Endothelial cell of umbilical vein (primary cell): Measurements from ENCODE around the gene TRAK1. TPM values are rescaled to one million over a fixed set of nuclear protein-coding genes. Genes with fewer than 3 reads are reported as not detected.

Experiments
- BruUV-seq: library from RNA; stranded (reverse); fragments of 400-500 nt; replicated peaks from 2 replicates; lab custom pipeline; 2021; lab: Mats Ljungman, UMichigan
- CTCF ChIA-PET: fragments of 300-600, 350-600 bp; sonication (Branson Sonifier 250); formaldehyde crosslinking; loops from one replicate; lab custom pipeline; 2021; ENCODE audit warnings: antibody characterized with exemption, inconsistent platforms; lab: Charles Lee
- POLR2A ChIA-PET: fragments of 300-600, 350-600 bp; sonication (Branson Sonifier 250); formaldehyde crosslinking; loops from one replicate; lab custom pipeline; 2021; ENCODE audit warnings: antibody characterized with exemption, inconsistent platforms; lab: Charles Lee
- DNase-seq: peaks from one replicate; pipeline ENCODE4 v3.0.0-alpha.2; 2011; ENCODE audit warnings: low read depth, low spot score
- FAIRE-seq: peaks from 2 replicates; lab custom pipeline; 2011; peaks lifted over from hg19 to GRCh38; lab: Jason Lieb, UNC
- H2AFZ ChIP-seq: 2 replicates; pipeline ENCODE4 v1.6.0; 2012; ENCODE audit warnings: low read depth, low read length, control low read depth, inconsistent platforms
- H3K27ac ChIP-seq: 2 replicates; pipeline ENCODE4 v1.5.1; 2011; ENCODE audit warnings: low read depth, mild to moderate bottlenecking, control low read depth, low read length, moderate library complexity; ENCODE audit not compliant: insufficient read depth
- H3K27me3 ChIP-seq, 2 experiments: 2 replicates each; pipeline versions ENCODE4 v1.6.0 to v1.6.1; 2011; ENCODE audit warnings: low read length in 2 of 2, mixed read lengths in 1 of 2; ENCODE audit not compliant: control insufficient read depth in 2 of 2, insufficient read depth in 2 of 2
- H3K36me3 ChIP-seq, 2 experiments: 2 replicates in 1 of 2; 3 replicates in 1 of 2; pipeline ENCODE4 v1.5.1; 2011; ENCODE audit warnings: low read length in 2 of 2, mild to moderate bottlenecking in 1 of 2, moderate library complexity in 1 of 2; ENCODE audit not compliant: control insufficient read depth in 2 of 2, insufficient read depth in 2 of 2; ENCODE audit errors: extremely low read depth in 1 of 2
- H3K4me1 ChIP-seq: 3 replicates; pipeline ENCODE4 v1.5.1; 2011; ENCODE audit warnings: mild to moderate bottlenecking, low read length; ENCODE audit not compliant: control insufficient read depth, insufficient read depth; ENCODE audit errors: extremely low read depth
- H3K4me2 ChIP-seq: 2 replicates; pipeline ENCODE4 v1.6.1; 2011; ENCODE audit warnings: low read length, control low read depth, mixed read lengths; ENCODE audit not compliant: insufficient read depth
- H3K4me3 ChIP-seq, 3 experiments: fragments of 200-600 bp in 1 of 3; sonication (generic), shearing (Covaris generic) in 1 of 3; replicated peaks in 1 of 3; 2 replicates each; pipeline ENCODE4 v1.5.1; 2011 to 2016; ENCODE audit warnings: control low read depth in 3 of 3, low read length in 3 of 3, mild to moderate bottlenecking in 2 of 3, inconsistent platforms in 1 of 3, low read depth in 1 of 3, moderate library complexity in 1 of 3; ENCODE audit not compliant: insufficient read depth in 1 of 3
- H3K79me2 ChIP-seq: 2 replicates; pipeline ENCODE4 v1.6.0; 2012; ENCODE audit warnings: low read length, inconsistent platforms; ENCODE audit not compliant: control insufficient read depth, insufficient read depth
- H3K9ac ChIP-seq: replicated peaks from 2 replicates; pipeline ENCODE3; 2011; ENCODE audit warnings: low read length, control low read depth; ENCODE audit not compliant: insufficient read depth; ENCODE audit errors: extremely low read depth
- H3K9me1 ChIP-seq: replicated peaks from 3 replicates; pipeline ENCODE4 v1.6.0; 2011; ENCODE audit warnings: mild to moderate bottlenecking, low read length; ENCODE audit not compliant: control insufficient read depth, insufficient read depth; ENCODE audit errors: extremely low read depth
- H3K9me3 ChIP-seq: replicated peaks from 2 replicates; pipeline ENCODE4 v1.5.1; 2012; ENCODE audit warnings: low read length, inconsistent platforms; ENCODE audit not compliant: control insufficient read depth, insufficient read depth
- H4K20me1 ChIP-seq: replicated peaks from 2 replicates; pipeline ENCODE3; 2011; ENCODE audit warnings: mild to moderate bottlenecking, low read length; ENCODE audit not compliant: control insufficient read depth, insufficient read depth; ENCODE audit errors: extremely low read depth
- EZH2 ChIP-seq: IDR thresholded peaks from 2 replicates; pipeline ENCODE4 v1.6.1; 2012; ENCODE audit warnings: borderline replicate concordance, low read depth, mild to moderate bottlenecking, moderate library complexity, low read length, inconsistent platforms; ENCODE audit not compliant: severe bottlenecking
- GATA2 ChIP-seq: IDR thresholded peaks from 2 replicates; pipeline ENCODE4 v1.7.0; 2011; ENCODE audit warnings: low read depth, mild to moderate bottlenecking, moderate library complexity, mixed read lengths, low read length; ENCODE audit not compliant: insufficient read length, insufficient read depth
- JUN ChIP-seq: IDR thresholded peaks from 2 replicates; pipeline ENCODE4 v1.6.1; 2011; ENCODE audit warnings: borderline replicate concordance, low read depth; ENCODE audit not compliant: insufficient read length, insufficient read depth
- MYC ChIP-seq: IDR thresholded peaks from one replicate; pipeline ENCODE4 v1.6.1; 2011; ENCODE audit warnings: mild to moderate bottlenecking, low read depth, low read length
- dilution Hi-C: fragments of 300-500 bp; cut with MboI; formaldehyde crosslinking; loops from one replicate; pipeline ENCODE4 v1.15.0; 2019; ENCODE audit warnings: low sequenced_read_pairs; ENCODE audit not compliant: extremely low pct_ligation_motif_present
- intact Hi-C: fragments of 100-400 bp; cut with micrococcal nuclease; formaldehyde crosslinking; loops from one replicate; pipeline ENCODE4 v1.10.0; 2022
- polyA plus RNA-seq, 4 experiments: library from polyadenylated mRNA; depleted of rRNA in 3 of 4; stranded (reverse) in 3 of 4; unstranded in 1 of 4; fragments of >200 nt; gene quantifications; 2 replicates each; pipeline versions ENCODE4 v1.2.1 to v1.2.3, GENCODE V29; 2011 to 2012; ENCODE audit warnings: missing spikeins in 1 of 4
- total RNA-seq: library from RNA; stranded (reverse); gene quantifications from 2 replicates; pipeline ENCODE4 v1.2.3, GENCODE V29; 2021
- TF ChIP-seq, protein P1 (sequence below), 2 donors: IDR thresholded peaks; 1 replicate in 1 of 2; 2 replicates in 1 of 2; pipeline ENCODE4 v1.5.1; 2011; ENCODE audit warnings: low read length in 2 of 2, mild to moderate bottlenecking in 2 of 2, moderate library complexity in 2 of 2, control low read depth in 1 of 2, inconsistent platforms in 1 of 2, low read depth in 1 of 2; ENCODE audit not compliant: insufficient read depth in 1 of 2; ENCODE audit errors: extremely low read depth in 1 of 2

The TRAK1 gene
- total and polyA plus RNA-seq, 2 donors (not counting 3 experiments of a cell fraction or from before 2014, with no cell fraction given), result 38.5 to 59.6 TPM

DNA sequence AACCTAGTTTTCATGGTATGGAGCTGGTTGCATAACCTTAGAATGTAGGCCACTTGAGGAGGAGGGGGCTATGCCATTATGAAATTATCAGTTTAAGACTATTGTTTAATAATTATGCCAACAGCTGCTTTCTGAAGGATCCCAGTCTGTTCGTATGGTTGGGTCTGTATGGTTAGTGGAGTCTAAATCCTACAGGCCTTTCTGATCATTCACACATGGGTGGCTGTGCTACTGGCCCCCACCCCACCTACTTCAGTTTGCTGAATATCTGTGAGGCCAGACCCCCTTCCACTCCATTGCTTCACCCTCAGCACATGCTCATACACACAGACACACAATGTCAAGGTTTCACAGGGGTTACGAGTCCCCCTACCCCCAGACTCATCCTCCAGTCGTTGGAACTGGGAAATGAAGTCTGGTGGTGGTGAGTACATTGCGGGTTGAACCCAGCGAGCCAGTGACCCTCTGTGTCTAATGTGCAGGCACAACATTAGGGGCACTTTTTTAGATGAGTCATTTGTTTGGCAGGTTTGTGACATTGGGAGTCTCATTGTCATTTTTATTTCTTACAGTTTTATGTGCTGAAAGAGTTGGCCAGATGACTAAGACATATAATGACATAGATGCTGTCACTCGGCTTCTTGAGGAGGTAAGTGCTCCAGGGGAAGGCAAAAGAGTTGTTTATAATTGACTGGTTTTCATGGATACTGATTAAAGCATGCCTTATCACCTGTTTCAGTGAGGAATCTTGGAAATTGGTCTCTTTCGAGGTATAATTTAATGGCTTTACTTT lies 85.3 kb downstream of the TRAK1 start:
- Histone ChIP-seq H3K9ac (no peak overlapping the region), H3K79me2 (peaks cover 43% of the 10 kb centered on the region), H3K4me1 (peaks cover 11% of the 10 kb centered on the region), H3K27ac (no peak overlapping the region), H3K4me2 (no peak overlapping the region), H3K27me3 (no peaks in the 10 kb centered on the region), H4K20me1 (no peaks in the 10 kb centered on the region), H3K4me3 (no peak overlapping the region), H3K9me3 (no peaks in the 10 kb centered on the region), H3K9me1 (no peaks in the 10 kb centered on the region), H2AFZ (no peak overlapping the region), H3K36me3 (peaks cover 0 to 8% of the 10 kb centered on the region in 2 experiments)
- TF ChIP-seq MYC, result no peak
- no peak for TF ChIP-seq JUN
- TF ChIP-seq, protein P1, sequence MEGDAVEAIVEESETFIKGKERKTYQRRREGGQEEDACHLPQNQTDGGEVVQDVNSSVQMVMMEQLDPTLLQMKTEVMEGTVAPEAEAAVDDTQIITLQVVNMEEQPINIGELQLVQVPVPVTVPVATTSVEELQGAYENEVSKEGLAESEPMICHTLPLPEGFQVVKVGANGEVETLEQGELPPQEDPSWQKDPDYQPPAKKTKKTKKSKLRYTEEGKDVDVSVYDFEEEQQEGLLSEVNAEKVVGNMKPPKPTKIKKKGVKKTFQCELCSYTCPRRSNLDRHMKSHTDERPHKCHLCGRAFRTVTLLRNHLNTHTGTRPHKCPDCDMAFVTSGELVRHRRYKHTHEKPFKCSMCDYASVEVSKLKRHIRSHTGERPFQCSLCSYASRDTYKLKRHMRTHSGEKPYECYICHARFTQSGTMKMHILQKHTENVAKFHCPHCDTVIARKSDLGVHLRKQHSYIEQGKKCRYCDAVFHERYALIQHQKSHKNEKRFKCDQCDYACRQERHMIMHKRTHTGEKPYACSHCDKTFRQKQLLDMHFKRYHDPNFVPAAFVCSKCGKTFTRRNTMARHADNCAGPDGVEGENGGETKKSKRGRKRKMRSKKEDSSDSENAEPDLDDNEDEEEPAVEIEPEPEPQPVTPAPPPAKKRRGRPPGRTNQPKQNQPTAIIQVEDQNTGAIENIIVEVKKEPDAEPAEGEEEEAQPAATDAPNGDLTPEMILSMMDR (IDR thresholded peaks at IDR 0.05; ENCODE audit: extremely low read depth in 1 of 2, insufficient read depth in 1 of 2, low read depth in 1 of 2, low read length in 2 of 2), result no peak
- no peak for TF ChIP-seq EZH2
- no peak for TF ChIP-seq GATA2
- DNase-seq (no peak), FAIRE-seq (no peak)
- intact Hi-C loops, result no loop called here
- dilution Hi-C loops, result no loop called here
- no TSS peak for BruUV-seq
- CTCF ChIA-PET, result interaction anchor here (1.4 kb wide), 2 partner anchors 8 to 15 kb away, joined by 4 read pairs; no protein-coding TSS in a partner anchor
- POLR2A ChIA-PET, result no interaction called here
